AG10803 (cell line): Measurements from ENCODE around the gene TBCB.

Experiments used
- DNase-seq: peaks from one replicate; pipeline ENCODE4 v3.0.0; 2010; ENCODE audit warnings: low read depth
- H3K4me3 ChIP-seq: 2 replicates; pipeline ENCODE4 v1.5.1; 2011; ENCODE audit warnings: mild to moderate bottlenecking, low read length, control low read depth
- CTCF ChIP-seq: conservative IDR thresholded peaks from 2 replicates; pipeline ENCODE4 v1.5.1; 2011; ENCODE audit warnings: mild to moderate bottlenecking, low read length, control low read depth, inconsistent platforms

Gene TBCB

GRCh38 chr19:36092566-36092965 lies 22.7 kb upstream of the TBCB start:
- DNase-seq: no peak
- no peak for TF ChIP-seq CTCF
- no peak overlapping the region for H3K4me3 ChIP-seq

DNA sequence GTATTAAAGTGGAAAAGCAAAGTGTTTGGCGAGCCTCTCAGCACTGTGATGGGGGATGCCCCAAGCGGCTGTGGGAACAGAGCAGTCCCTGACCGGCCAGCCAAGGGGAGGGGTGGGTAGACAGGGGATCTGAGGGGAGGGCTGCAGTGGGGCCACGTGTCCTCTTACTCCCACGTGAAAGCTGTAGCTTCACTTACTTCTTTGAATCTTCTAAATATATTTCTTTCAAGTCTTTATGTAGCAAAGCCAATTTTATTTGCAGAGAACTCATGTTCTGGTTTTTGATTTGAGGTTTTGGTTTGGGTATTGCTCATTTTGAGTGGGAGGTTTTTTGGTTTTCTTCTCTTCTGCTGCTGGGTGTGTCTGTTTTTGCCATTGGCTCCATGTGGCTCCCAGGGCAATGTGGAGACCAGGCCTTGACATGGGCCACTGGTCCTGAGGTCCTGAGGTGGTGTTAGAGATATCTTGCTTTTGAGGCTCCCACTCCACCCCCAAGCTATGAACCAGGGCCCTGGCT lies 22.1 kb upstream of the TBCB start:
- DNase-seq: no peak
- no peak overlapping the region for H3K4me3 ChIP-seq
- TF ChIP-seq CTCF: no peak

- no peak overlapping the region for H3K4me3 ChIP-seq
- DNase-seq: no peak
- TF ChIP-seq CTCF: no peak
Observed at GRCh38 chr19:36093687-36094086, 21.6 kb upstream of the TBCB start.

- no peak for TF ChIP-seq CTCF
- no peak for DNase-seq
- no peak overlapping the region for H3K4me3 ChIP-seq
Observed at GRCh38 chr19:36097036-36097435, 18.2 kb upstream of the TBCB start.

GRCh38 chr19:36099166-36099785 lies 16.0 kb upstream of the TBCB start:
- DNase-seq: no peak
- no peak overlapping the region for H3K4me3 ChIP-seq
- no peak for TF ChIP-seq CTCF

- no peak for DNase-seq
- TF ChIP-seq CTCF: no peak
- H3K4me3 ChIP-seq: no peak overlapping the region
Observed at GRCh38 chr19:36100476-36100875, 14.8 kb upstream of the TBCB start.

DNA sequence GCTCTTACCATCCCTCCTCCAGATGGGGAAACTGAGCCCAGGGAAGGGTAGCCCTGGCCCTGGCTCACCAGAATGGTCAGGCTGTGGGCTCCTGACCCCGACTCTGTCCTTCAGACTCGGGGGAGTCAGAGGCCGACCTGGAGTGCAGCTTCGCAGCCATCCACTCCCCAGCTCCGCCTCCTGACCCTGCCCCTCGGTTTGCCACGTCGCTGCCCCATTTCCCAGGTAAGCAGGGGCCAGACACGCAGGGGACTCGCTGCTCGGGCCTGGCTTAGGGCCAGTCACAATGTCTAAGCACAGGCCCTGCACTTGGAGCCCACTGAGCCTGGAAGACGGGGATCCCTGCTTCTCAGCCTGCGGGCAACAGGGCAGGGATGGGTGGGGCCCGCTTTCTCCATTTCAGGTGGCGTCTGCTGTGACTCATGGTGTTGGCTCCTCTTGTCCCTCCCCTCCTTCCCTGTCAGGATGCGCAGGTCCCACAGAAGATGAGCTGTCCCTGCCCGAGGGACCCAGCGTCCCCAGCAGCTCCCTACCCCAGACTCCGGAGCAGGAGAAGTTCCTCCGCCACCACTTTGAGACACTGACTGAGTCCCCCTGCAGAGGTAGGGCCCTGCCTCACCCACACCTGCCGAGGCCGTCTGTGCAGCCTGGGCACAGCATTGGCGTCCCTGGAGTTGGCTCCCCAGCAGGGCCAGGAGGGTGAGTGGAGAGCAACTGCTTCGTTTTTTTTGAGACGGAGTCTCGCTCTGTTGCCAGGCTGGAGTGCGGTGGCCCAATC lies 13.5 kb upstream of the TBCB start:
- H3K4me3 ChIP-seq: no peak overlapping the region
- DNase-seq: no peak
- no peak for TF ChIP-seq CTCF
